H1 (cell line): ENCODE data around the gene NFASC. TPM values are rescaled to one million over a fixed set of nuclear protein-coding genes. Genes with fewer than 3 reads are reported as not detected.

ENCODE experiments used
- CTCF ChIA-PET: fragments of 300-600 bp; sonication (Branson Sonifier 250); formaldehyde crosslinking; loops from one replicate; lab custom pipeline; 2021; ENCODE audit not compliant: partially characterized antibody; lab: Charles Lee
- POLR2A ChIA-PET: fragments of 300-600 bp; sonication (Branson Sonifier 250); formaldehyde crosslinking; loops from one replicate; lab custom pipeline; 2021; ENCODE audit warnings: inconsistent platforms; ENCODE audit not compliant: partially characterized antibody; lab: Charles Lee
- DNase-seq, 2 experiments: peaks; one replicate each; pipeline versions ENCODE4 v3.0.0 to v3.0.0-alpha.2; 2010 to 2022; ENCODE audit warnings: low spot score in 2 of 2, low read depth in 1 of 2, mixed read lengths in 1 of 2
- FAIRE-seq: peaks from 2 replicates; lab custom pipeline; 2011; peaks lifted over from hg19 to GRCh38; lab: Jason Lieb, UNC
- H2AFZ ChIP-seq: 2 replicates; pipeline ENCODE4 v1.8.1; 2012; ENCODE audit warnings: low read length, inconsistent platforms
- H2AK5ac ChIP-seq: 2 replicates; pipeline ENCODE4 v1.6.1; 2013; ENCODE audit warnings: low read depth, low read length
- H2BK120ac ChIP-seq: replicated peaks from 2 replicates; pipeline ENCODE3; 2013; ENCODE audit warnings: low read depth, low read length, inconsistent platforms
- H2BK12ac ChIP-seq: 2 replicates; pipeline ENCODE4 v1.6.1; 2013; ENCODE audit warnings: low read depth, low read length
- H2BK15ac ChIP-seq: 2 replicates; pipeline ENCODE4 v1.6.1; 2013; ENCODE audit warnings: low read length
- H2BK20ac ChIP-seq: 2 replicates; pipeline ENCODE4 v1.6.1; 2013; ENCODE audit warnings: low read length
- H2BK5ac ChIP-seq: 2 replicates; pipeline ENCODE4 v1.6.1; 2013; ENCODE audit warnings: low read depth, low read length
- H3K14ac ChIP-seq: 2 replicates; pipeline ENCODE4 v1.6.1; 2013; ENCODE audit warnings: inconsistent platforms; ENCODE audit not compliant: insufficient read length
- H3K18ac ChIP-seq: 2 replicates; pipeline ENCODE4 v1.6.1; 2013; ENCODE audit warnings: low read length; ENCODE audit errors: extremely low read depth
- H3K23ac ChIP-seq: 2 replicates; pipeline ENCODE4 v1.6.1; 2013; ENCODE audit warnings: inconsistent platforms; ENCODE audit not compliant: insufficient read length
- H3K23me2 ChIP-seq: 2 replicates; pipeline ENCODE4 v1.6.1; 2013; ENCODE audit warnings: low read depth, low read length
- H3K27ac ChIP-seq: 2 replicates; pipeline ENCODE4 v1.6.1; 2011; ENCODE audit warnings: low read depth, low read length, inconsistent platforms
- H3K27me3 ChIP-seq, 4 experiments: replicated peaks in 1 of 4; 1 replicate in 1 of 4; 2 replicates in 3 of 4; pipeline versions ENCODE4 v1.6.1 to v1.8.1; 2011 to 2013; ENCODE audit warnings: low read length in 3 of 4, mild to moderate bottlenecking in 3 of 4, inconsistent platforms in 2 of 4, mixed read lengths in 2 of 4, moderate library complexity in 1 of 4; ENCODE audit not compliant: control insufficient read depth in 3 of 4, insufficient read depth in 3 of 4; ENCODE audit errors: extremely low read depth in 1 of 4
- H3K36me3 ChIP-seq, 4 experiments: 2 replicates each; pipeline versions ENCODE4 v1.6.1 to v1.8.1; 2011 to 2013; ENCODE audit warnings: mild to moderate bottlenecking in 4 of 4, low read length in 3 of 4, moderate library complexity in 2 of 4, control low read depth in 1 of 4, inconsistent platforms in 1 of 4; ENCODE audit not compliant: insufficient read depth in 4 of 4, control insufficient read depth in 2 of 4
- H3K4ac ChIP-seq: replicated peaks from 2 replicates; pipeline ENCODE3; 2013; ENCODE audit warnings: low read length, low read depth, mixed read lengths, inconsistent platforms; ENCODE audit not compliant: insufficient read length
- H3K4me1 ChIP-seq, 4 experiments: replicated peaks in 1 of 4; 1 replicate in 1 of 4; 2 replicates in 3 of 4; pipeline versions ENCODE4 v1.6.1 to v1.8.1; 2011 to 2013; ENCODE audit warnings: low read length in 3 of 4, inconsistent platforms in 2 of 4, mixed read lengths in 1 of 4; ENCODE audit not compliant: insufficient read depth in 4 of 4, control insufficient read depth in 3 of 4
- H3K4me2 ChIP-seq, 2 experiments: 2 replicates each; pipeline versions ENCODE4 v1.6.1 to v1.8.1; 2011 to 2013; ENCODE audit warnings: low read depth in 2 of 2, low read length in 2 of 2, control low read depth in 1 of 2, inconsistent platforms in 1 of 2, mild to moderate bottlenecking in 1 of 2; ENCODE audit not compliant: insufficient read depth in 1 of 2
- H3K4me3 ChIP-seq, 4 experiments: fragments of 200-600, 300-600 bp in 1 of 4; sonication (generic), shearing (Covaris generic), sonication (Bioruptor Twin) in 1 of 4; 2 replicates each; pipeline versions ENCODE4 v1.5.1 to v1.8.1; 2011 to 2016; ENCODE audit warnings: low read length in 4 of 4, low read depth in 3 of 4, control low read depth in 2 of 4, inconsistent platforms in 2 of 4, mild to moderate bottlenecking in 2 of 4, mixed read lengths in 1 of 4, moderate library complexity in 1 of 4; ENCODE audit not compliant: insufficient read depth in 2 of 4; ENCODE audit errors: extremely low read depth in 1 of 4
- H3K56ac ChIP-seq: replicated peaks from 2 replicates; pipeline ENCODE3; 2013; ENCODE audit warnings: low read depth, mild to moderate bottlenecking, mixed read lengths, low read length, inconsistent platforms; ENCODE audit not compliant: insufficient read length
- H3K79me1 ChIP-seq: 2 replicates; pipeline ENCODE4 v1.6.1; 2013; ENCODE audit warnings: low read depth, low read length, control low read depth
- H3K79me2 ChIP-seq, 2 experiments: 2 replicates each; pipeline versions ENCODE4 v1.6.1 to v1.8.1; 2012 to 2013; ENCODE audit warnings: low read length in 2 of 2, mild to moderate bottlenecking in 2 of 2, inconsistent platforms in 1 of 2; ENCODE audit not compliant: insufficient read depth in 2 of 2, control insufficient read depth in 1 of 2
- H3K9ac ChIP-seq, 4 experiments: replicated peaks in 1 of 4; 1 replicate in 1 of 4; 2 replicates in 3 of 4; pipeline versions ENCODE4 v1.6.1 to v1.8.1; 2011 to 2013; ENCODE audit warnings: low read depth in 3 of 4, low read length in 3 of 4, control low read depth in 2 of 4, mild to moderate bottlenecking in 2 of 4, moderate library complexity in 2 of 4, inconsistent platforms in 1 of 4; ENCODE audit errors: extremely low read depth in 1 of 4
- H3K9me3 ChIP-seq, 2 experiments: 2 replicates each; pipeline versions ENCODE4 v1.6.1 to v1.8.1; 2012 to 2013; ENCODE audit warnings: mild to moderate bottlenecking in 2 of 2, moderate library complexity in 2 of 2, control low read depth in 1 of 2, inconsistent platforms in 1 of 2, low read depth in 1 of 2, low read length in 1 of 2, mixed read lengths in 1 of 2; ENCODE audit not compliant: insufficient read depth in 2 of 2
- H4K20me1 ChIP-seq, 2 experiments: replicated peaks in 1 of 2; 2 replicates each; pipeline versions ENCODE3 to v1.8.1; 2011 to 2013; ENCODE audit warnings: inconsistent platforms in 2 of 2, low read length in 2 of 2, mild to moderate bottlenecking in 1 of 2; ENCODE audit not compliant: insufficient read depth in 2 of 2, control insufficient read depth in 1 of 2
- H4K5ac ChIP-seq: 2 replicates; pipeline ENCODE4 v1.6.1; 2013; ENCODE audit warnings: low read length, low read depth, mixed read lengths, inconsistent platforms; ENCODE audit not compliant: insufficient read length
- H4K8ac ChIP-seq: 2 replicates; pipeline ENCODE4 v1.8.0; 2013; ENCODE audit warnings: mild to moderate bottlenecking, moderate library complexity, low read length, inconsistent platforms; ENCODE audit not compliant: insufficient read depth; ENCODE audit errors: extremely low read depth
- H4K91ac ChIP-seq: replicated peaks from 2 replicates; pipeline ENCODE3; 2013; ENCODE audit warnings: low read length, mixed read lengths, inconsistent platforms; ENCODE audit not compliant: insufficient read length
- FOSL1 ChIP-seq: IDR thresholded peaks from 2 replicates; pipeline ENCODE4 v1.6.1; 2011; ENCODE audit warnings: mild to moderate bottlenecking, low read depth, low read length, moderate library complexity; ENCODE audit not compliant: insufficient read depth
- SIX5 ChIP-seq: IDR thresholded peaks from 2 replicates; pipeline ENCODE4 v1.6.1; 2011; ENCODE audit warnings: mild to moderate bottlenecking, low read depth, low read length
- SRF ChIP-seq: IDR thresholded peaks from 2 replicates; pipeline ENCODE4 v1.6.1; 2011; ENCODE audit warnings: mild to moderate bottlenecking, low read depth, low read length, moderate library complexity
- WGBS, 2 experiments: shearing (Covaris generic) in 1 of 2; methylation state at CpG; one replicate each; pipeline versions ENCODE4 v1.1.6 to v1.1.7; 2013 to 2015; ENCODE audit warnings: low lambda C conversion rate in 2 of 2, mixed read lengths in 2 of 2, inconsistent platforms in 1 of 2, low coverage in 1 of 2, missing lambda C conversion rate in 1 of 2; ENCODE audit not compliant: insufficient replicate concordance in 2 of 2, insufficient coverage in 1 of 2, insufficient read length in 1 of 2; ENCODE audit errors: extremely low coverage in 1 of 2, missing lambda C conversion rate in 1 of 2; 5-methylcytosine and 5-hydroxymethylcytosine counted together
- polyA plus RNA-seq, 7 experiments: library from polyadenylated mRNA; depleted of rRNA in 3 of 7; stranded (reverse) in 5 of 7; unstranded in 2 of 7; fragments of >200 nt in 5 of 7; fragments of 200-250 nt in 2 of 7; gene quantifications; 1 replicate in 5 of 7; 2 replicates in 1 of 7; 4 replicates in 1 of 7; pipeline versions ENCODE4 v1.2.1 to v1.2.3, GENCODE V29; 2011 to 2013; ENCODE audit warnings: missing spikeins in 2 of 7, mixed read lengths in 2 of 7
- total RNA-seq: library from RNA; stranded (reverse); fragmentation: NEBNext Ultra II Directional; extraction: Animal tissue kit (Norgen Biotek cat#: 25700); gene quantifications from 2 replicates; pipeline ENCODE4 v1.2.1, GENCODE V29; 2021
- TF ChIP-seq, protein P1 (sequence below), 3 experiments: IDR thresholded peaks; 1 replicate in 2 of 3; 2 replicates in 1 of 3; pipeline versions ENCODE4 v1.5.1 to v1.6.1; 2011; ENCODE audit warnings: low read length in 3 of 3, mild to moderate bottlenecking in 3 of 3, inconsistent platforms in 2 of 3, low read depth in 1 of 3, moderate library complexity in 1 of 3; ENCODE audit not compliant: insufficient read depth in 1 of 3; ENCODE audit errors: control extremely low read depth in 1 of 3

NFASC gene
- total and polyA plus RNA-seq, 2 of the 8 experiments (the other 6 are each of a cell fraction or from before 2014, with no cell fraction given), result 5.0 to 15.2 TPM

DNA sequence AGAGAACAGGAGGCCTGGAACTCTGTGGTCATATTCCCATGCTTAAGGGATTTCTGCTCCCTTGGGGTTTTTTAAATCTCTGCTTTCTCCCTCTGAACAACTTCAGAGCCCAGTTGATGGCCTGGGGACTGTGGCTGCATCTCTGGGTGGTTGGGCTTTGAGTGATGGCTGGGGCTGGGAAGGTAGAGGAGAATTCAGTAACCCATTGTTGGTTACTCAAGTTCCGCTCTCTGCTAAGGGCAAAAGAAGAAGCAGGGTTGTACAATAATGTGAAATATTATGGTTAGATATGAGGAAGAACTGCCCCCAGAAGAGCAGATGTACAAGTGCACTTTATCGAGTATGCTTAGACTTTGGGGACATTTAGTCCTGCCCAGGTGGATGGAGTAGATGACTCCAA is 100.3 kb downstream of the NFASC start:
- Histone ChIP-seq H2AK5ac (no peak overlapping the region), H3K4ac (no peak overlapping the region), H3K56ac (no peak overlapping the region), H4K91ac (no peak overlapping the region), H3K27ac (no peak overlapping the region), H2BK12ac (no peak overlapping the region), H3K36me3 (no peaks in the 10 kb centered on the region), H2BK120ac (no peak overlapping the region), H3K79me2 (no peaks in the 10 kb centered on the region), H3K23me2 (no peaks in the 10 kb centered on the region), H3K18ac (no peak overlapping the region), H4K5ac (no peak overlapping the region), H4K8ac (no peak overlapping the region), H2BK20ac (no peak overlapping the region), H3K9ac (no peak overlapping the region), H4K20me1 (no peaks in the 10 kb centered on the region), H3K27me3 (no peaks in the 10 kb centered on the region), H2AFZ (no peak overlapping the region), H3K9me3 (no peaks in the 10 kb centered on the region), H3K79me1 (no peaks in the 10 kb centered on the region), H2BK5ac (no peak overlapping the region), H3K4me2 (no peak overlapping the region), H2BK15ac (no peak overlapping the region), H3K4me1 (no peaks in the 10 kb centered on the region), H3K4me3 (no peak overlapping the region), H3K14ac (no peak overlapping the region), H3K23ac (no peak overlapping the region)
- no peak for DNase-seq
- ChIA-PET CTCF (interaction anchor here (0.7 to 33.8 kb wide), 6 partner anchors 17 to 164 kb away, joined by 3 to 1336 read pairs (median 4); partner anchors contain the start of gene TMEM81), POLR2A (interaction anchor here (0.6 kb wide), 1 partner anchor 535 kb away, joined by 3 read pairs; no protein-coding TSS in a partner anchor)
- TF ChIP-seq SIX5, result no peak
- no peak for TF ChIP-seq FOSL1
- TF ChIP-seq SRF, result no peak
- TF ChIP-seq, protein P1, sequence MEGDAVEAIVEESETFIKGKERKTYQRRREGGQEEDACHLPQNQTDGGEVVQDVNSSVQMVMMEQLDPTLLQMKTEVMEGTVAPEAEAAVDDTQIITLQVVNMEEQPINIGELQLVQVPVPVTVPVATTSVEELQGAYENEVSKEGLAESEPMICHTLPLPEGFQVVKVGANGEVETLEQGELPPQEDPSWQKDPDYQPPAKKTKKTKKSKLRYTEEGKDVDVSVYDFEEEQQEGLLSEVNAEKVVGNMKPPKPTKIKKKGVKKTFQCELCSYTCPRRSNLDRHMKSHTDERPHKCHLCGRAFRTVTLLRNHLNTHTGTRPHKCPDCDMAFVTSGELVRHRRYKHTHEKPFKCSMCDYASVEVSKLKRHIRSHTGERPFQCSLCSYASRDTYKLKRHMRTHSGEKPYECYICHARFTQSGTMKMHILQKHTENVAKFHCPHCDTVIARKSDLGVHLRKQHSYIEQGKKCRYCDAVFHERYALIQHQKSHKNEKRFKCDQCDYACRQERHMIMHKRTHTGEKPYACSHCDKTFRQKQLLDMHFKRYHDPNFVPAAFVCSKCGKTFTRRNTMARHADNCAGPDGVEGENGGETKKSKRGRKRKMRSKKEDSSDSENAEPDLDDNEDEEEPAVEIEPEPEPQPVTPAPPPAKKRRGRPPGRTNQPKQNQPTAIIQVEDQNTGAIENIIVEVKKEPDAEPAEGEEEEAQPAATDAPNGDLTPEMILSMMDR (IDR thresholded peaks at IDR 0.05; ENCODE audit: control extremely low read depth in 1 of 3, insufficient read depth in 1 of 3, low read depth in 1 of 3, low read length in 3 of 3), result no peak
- WGBS, 2 experiments, result 92% methylated on average over 2 of the region's 2 CpGs; no CpG with 5 or more reads in 1 of the 2 experiments
- no peak for FAIRE-seq
